HG02759 (cell line): ENCODE data around the gene LDB2.
"Not testable (repeated sequence)": the region's sequence is repeated elsewhere in the genome, so short reads cannot be mapped to it uniquely, and the experiment has no call there.

ENCODE experiments used
- ATAC-seq: cut with Tn5 transposase; IDR thresholded peaks from one replicate; pipeline ENCODE4 v1.9.1; 2021; ENCODE audit warnings: mild to moderate bottlenecking, moderate library complexity; ENCODE audit not compliant: unreplicated experiment

The LDB2 gene

GRCh38 chr4:16897991-16898827 lies at the start of gene LDB2:
TSS of gene LDB2 (minus strand) at chr4:16898645.
- ATAC-seq = no peak

GRCh38 chr4:16942491-16942890 lies 44.0 kb upstream of the LDB2 start:
- ATAC-seq = no peak

GRCh38 chr4:16939178-16939577 lies 40.7 kb upstream of the LDB2 start:
- no peak for ATAC-seq

- ATAC-seq = no peak
These were observed 40.1 kb upstream of the LDB2 start for GRCh38 chr4:16938512-16939040.

- no peak for ATAC-seq
These were observed 33.2 kb upstream of the LDB2 start for GRCh38 chr4:16931339-16932305.

- ATAC-seq = no peak
These were observed 27.8 kb upstream of the LDB2 start for GRCh38 chr4:16926214-16926613.

- not testable (repeated sequence) for ATAC-seq
These were observed 20.3 kb upstream of the LDB2 start for GRCh38 chr4:16918716-16919115.

GRCh38 chr4:16916719-16917337 lies 18.4 kb upstream of the LDB2 start:
- ATAC-seq = peak; percentile 100

- no peak for ATAC-seq
These were observed 17.6 kb upstream of the LDB2 start for GRCh38 chr4:16916031-16916430.

GRCh38 chr4:16914208-16914607 lies 15.8 kb upstream of the LDB2 start:
- no peak for ATAC-seq

GRCh38 chr4:16912896-16913295 lies 14.5 kb upstream of the LDB2 start:
- ATAC-seq = no peak

- ATAC-seq = no peak
These were observed 10.8 kb upstream of the LDB2 start for GRCh38 chr4:16909281-16909680.

GRCh38 chr4:16908377-16909021 lies 10.1 kb upstream of the LDB2 start:
- no peak for ATAC-seq

GRCh38 chr4:16900325-16900724 lies 1.9 kb upstream of the LDB2 start:
- no peak for ATAC-seq

GRCh38 chr4:16896881-16897750 lies 1.3 kb downstream of the LDB2 start:
- no peak for ATAC-seq

- ATAC-seq = no peak
These were observed 4.0 kb downstream of the LDB2 start for GRCh38 chr4:16894406-16894805.

- no peak for ATAC-seq
These were observed 5.2 kb downstream of the LDB2 start for GRCh38 chr4:16893141-16893651.

- no peak for ATAC-seq
These were observed 7.8 kb downstream of the LDB2 start for GRCh38 chr4:16890651-16891050.

- ATAC-seq = no peak
These were observed 8.5 kb downstream of the LDB2 start for GRCh38 chr4:16889945-16890344.
